Cortex of kidney (tissue), 1 donor: Measurements from ENCODE around the gene DIO2.

ENCODE experiments used
- DNase-seq: peaks from one replicate; lab custom pipeline; 2025; lab: John Stamatoyannopoulos, UW

The DIO2 gene

DNA sequence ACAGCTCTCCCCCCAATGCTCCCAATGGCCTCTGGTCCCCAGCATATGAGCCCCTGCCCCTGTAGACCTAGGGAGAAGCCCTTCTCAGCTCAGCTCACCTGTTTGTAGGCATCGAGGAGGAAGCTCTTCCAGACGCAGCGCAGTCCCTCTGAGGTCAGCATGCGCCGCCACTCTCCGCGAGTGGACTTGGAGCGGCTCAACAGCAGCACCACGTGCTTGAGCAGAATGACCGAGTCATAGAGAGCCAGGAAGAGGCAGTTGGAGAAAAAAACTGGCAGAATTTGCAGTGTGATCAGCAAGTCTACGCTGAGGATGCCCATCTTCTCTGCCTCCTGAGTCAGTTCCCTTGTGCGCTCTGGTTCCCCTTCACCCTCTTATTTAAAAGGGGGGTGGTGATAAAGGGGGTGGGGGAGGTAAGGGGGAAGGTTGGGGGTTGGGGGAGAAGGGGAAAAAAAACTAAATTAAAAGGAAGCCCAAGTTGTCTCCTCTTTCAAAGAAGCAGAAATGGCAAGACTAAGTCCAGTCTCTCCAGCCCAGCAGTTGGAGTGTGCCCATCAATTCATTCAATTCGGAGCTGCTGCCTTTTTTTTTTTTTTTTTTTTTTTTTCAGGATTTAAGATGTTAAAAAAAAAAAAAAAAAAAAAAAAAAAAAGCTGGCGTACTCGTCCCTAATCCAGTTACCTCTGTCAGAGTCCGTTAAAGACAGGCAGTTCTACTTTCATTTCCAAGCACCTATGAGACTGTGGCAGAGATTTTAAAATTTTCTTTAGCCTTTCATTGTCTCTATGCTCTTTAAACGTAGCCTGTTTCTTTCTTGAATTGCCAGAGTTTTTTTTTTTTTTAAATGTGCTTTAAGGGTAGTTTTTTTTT, at the start of gene DIO2:
DIO2 (minus strand) TSS at position 352 of the 870 bp plus-strand sequence; CDS start at position 320, 32 bp downstream.
- DNase-seq = no peak

DNA sequence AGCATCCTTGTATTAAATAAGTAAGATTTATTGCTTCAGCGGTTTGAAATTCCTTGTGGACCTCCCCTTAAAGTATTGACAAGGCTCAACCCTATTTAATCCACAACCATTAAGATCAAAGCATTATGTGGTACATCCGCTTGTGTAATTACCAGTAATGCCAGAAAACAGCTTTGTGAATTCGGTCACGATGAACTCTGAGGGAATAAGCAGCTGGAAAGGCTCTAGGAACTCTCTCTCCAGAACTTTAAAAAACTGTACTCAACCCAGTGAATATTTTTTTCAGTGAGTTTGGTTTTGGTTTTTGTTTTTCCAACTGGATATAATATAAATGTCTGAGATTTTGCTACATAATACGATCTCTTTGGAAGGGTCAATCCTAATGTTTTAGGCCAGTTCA, 49.3 kb upstream of the DIO2 start:
- no peak for DNase-seq

DNA sequence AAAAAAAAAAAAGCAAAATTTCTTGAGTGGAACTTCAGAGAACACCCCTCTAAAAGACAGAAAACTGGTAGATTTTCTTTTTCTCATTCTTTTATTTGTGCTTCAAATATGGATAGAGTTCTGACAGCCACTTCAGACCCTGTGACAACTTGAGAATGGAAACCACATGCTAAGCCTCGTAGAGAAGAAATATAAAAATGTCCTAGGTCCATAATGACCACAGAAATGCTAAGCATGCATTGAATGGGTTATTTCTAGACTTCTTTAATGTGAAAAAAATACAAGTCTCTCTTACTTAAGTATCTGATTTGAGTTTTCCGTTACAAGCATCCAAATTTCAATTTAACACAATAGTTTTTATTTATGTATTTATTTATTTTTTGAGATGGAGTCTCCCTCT, 28.3 kb upstream of the DIO2 start:
- no peak for DNase-seq

DNA sequence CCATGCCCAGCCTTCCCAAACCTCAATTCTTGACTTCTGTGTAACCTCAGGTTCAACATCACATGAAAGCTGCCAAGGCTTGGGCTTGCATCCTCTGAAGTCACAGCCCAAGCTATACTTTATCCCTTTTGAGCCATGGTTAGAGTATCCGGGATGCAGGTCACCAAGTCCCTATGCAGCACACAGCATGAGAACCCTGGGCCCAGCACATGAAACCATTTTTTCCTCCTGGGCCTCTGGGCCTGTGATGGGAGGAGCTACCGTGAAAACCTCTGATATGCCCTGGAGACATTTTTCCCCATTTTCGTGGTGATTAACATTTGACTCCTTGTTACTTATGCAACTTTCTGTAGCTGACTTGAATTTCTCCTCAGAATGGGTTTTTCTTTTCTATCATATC, 25.8 kb upstream of the DIO2 start:
- DNase-seq = no peak

DNA sequence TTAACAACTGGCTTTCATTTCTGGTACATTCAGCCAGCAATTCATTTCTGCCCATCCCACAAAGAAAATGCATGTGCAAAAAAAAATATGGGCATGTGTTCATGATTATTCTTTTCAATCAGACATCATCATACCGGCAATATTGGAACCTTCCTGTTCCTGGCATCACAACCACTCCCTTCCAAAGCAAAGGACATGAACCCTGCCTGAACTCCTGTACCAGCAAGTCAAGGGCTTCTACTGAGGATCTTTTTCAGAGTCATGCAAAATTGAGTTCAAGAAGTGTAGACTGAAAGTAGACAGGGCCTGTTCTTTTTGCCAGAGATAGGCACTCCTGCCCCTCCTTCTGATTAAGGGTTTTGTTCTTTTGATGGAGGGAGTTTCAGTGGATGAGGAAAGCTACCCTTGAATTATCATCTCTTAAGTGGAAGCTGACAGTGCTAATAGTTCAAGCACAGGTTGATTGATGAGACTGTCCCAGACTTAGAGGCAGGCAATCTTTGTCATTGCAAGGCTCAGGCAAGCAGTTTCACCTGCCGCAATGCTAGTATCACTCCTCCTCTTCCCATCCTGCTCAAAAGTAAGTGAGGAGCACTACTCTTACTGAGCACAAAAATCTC, 22.3 kb upstream of the DIO2 start:
- DNase-seq = no peak

DNA sequence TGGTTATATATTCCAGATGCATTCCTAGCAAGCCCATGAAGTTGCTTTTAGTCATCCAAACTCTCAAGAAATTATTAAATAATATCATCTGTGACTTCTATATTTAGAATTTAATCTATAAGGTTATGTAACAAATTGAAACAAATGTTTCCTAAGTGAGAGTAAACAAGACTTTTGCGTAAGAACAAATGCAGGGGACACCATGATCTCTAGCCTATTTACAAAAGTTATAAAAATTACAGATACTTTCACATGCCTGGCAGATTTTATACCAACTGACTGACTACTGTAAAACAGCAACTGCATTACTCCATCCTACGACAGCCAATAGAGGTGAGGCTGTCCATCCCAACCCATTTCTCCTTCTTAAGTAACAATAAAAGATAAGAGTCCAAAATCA, 20.4 kb upstream of the DIO2 start:
- DNase-seq = no peak

DNA sequence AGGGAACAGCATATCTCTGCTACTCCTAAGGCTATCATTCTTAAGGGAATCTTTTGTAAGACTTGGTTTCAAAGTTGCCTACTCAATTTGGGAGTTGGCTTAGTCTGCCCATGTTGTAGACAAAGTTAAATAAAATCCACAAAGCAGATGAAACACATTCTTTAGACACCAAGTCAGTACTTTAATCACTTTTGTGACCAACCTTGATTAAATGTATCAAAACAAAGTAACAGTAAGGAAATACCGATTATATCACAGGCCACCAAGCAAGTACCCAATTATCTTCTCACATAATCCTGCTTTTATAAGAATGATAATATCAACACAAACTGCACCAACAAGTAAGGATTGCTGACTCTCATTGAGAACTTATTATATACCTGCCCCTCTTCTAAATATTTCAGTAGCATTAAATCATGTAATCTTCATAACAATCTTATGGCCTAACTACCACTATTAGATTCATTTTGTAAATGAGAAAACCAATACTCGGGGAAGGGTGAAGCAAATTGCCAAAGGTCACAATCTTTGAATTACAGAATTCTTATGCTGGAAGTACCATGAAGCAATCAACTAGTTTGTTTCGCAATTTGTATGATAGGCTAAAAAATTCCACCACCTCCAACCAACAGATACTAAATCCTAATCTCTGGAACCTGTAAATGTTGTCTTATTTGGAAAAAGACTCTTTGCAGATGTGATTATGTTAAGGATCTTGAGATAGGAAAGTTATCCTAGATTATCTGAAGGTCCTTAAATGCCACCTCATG, 12.6 kb upstream of the DIO2 start:
- DNase-seq = no peak

DNA sequence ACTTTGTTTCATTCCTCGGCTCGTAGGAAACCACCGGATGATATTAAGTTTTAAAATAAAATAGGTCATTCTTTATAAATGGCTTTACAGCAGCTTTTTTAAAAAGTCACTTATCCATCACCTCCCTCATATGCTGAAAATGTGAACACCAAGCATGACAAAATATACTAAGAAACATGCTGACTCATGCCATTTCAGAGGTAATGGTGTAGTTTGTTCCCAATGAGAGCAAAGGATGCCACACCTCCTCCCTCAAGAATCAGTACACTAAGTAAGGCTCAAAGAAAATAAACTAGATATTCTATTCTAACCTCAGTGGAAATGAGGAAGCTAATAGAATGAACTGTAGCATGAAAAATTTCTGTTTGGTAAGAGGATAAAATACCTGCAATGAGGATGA, 5.5 kb upstream of the DIO2 start:
- DNase-seq = no peak

DNA sequence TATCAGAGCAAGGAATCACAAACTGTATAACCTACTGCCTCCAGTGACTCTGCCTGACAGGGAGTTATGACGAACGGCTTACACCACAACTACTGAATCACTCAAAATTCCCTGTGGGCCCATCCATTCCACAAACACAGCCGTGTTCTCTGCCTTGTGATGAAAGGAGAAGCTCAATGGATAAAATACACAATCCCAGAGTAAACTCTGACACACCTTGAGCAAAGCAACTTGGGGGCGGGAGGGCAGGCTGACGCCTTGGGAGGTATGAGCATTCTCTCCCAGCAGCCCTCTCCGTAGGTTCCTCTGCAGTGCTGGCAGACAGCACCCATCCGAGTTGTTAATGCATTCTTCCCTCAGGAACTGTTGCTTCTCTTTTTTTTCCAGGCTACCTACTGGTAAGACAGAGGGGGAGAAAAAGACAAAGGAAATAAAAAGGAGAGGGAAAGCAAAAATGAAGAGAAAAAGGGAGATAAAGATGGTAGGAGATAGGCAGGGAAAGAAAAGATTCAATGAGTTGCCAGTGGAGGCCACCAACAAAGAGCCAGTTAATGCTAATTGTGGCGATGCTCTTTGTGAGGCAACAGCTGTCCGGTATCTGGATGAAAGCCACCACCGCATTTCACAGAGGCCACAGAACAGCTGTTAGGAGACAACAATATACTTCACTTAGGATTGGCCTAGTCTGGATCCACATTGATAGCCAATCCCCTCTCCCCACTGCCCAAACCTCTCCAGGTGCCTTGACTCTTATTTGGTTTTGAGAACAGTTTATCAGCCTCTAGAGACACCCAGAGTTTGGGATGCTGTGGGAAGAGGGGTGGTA, 4.7 kb upstream of the DIO2 start:
- no peak for DNase-seq

DNA sequence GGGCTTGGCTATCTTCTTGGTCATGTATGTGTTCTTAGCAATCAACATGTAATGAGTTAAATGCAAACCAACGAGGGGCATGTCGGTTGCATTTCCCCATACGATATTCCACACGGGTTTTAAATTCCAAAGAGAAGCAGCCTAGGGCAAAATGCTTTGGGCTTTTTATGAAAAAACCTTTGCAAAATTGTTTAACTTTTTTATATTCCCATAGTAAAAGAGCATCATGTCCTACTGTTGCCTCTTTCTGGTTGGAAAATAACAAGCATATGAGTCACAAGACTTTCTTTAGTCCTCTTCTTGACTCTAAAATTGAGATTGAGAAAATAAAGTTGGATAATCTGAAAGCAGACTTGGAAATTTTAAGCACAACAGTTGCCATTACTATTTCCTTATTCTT, 3.8 kb upstream of the DIO2 start:
- no peak for DNase-seq

DNA sequence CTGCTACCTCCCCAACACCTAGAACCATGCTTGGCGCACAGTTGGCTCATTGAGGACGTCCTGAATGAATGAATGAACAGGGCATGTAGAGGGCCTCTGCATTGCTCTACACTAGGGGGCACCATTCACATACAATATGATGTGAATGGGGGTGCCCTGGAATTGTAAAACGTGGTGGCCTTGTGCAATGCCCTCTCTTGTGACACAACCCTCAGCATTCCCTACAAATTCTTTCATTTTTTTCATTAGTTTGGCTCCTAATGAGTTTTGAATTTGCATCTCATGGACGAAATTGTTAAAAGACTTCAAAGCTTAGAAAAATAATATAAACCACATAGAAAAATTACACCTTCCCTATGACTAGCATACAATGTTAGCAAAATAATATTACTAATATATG, 2.3 kb upstream of the DIO2 start:
- DNase-seq = no peak

DNA sequence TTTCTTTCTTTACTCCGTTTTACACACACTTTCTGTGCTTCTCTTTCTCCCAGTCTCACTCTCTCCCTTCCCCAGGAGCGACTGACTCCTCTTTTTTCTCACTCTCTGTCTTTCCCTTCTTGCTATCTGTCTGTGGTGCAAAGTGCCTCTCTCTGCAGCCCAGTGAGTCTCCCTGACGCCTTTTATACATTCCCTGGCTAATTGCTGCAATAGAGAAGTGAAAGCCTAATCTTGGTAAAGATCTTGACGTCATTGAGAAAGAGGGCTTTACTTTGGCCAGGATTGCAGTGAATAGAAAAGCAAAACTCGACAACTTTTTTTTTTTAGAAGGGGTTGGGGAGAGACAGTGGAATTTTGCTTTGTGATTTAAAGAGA, 706 bp upstream of the DIO2 start:
- no peak for DNase-seq

DNA sequence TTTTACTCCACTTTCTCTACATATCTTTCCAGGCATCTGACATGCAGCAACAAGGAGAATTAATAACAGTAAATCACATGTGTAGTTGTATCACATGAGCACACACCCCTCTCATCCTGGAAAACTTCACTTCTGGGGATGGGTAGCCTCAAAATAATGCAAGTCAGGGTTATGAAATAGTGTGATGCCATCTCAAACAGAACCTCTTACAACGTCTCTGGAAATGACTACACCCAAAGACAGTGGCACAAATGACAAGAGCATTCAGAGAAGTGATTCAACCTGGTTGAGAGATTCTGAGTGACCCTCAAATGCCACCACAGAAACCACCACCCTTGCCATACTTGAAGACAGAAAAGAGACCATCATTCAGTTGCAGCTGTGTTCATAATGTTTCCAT, 2.8 kb downstream of the DIO2 start:
- DNase-seq = no peak

DNA sequence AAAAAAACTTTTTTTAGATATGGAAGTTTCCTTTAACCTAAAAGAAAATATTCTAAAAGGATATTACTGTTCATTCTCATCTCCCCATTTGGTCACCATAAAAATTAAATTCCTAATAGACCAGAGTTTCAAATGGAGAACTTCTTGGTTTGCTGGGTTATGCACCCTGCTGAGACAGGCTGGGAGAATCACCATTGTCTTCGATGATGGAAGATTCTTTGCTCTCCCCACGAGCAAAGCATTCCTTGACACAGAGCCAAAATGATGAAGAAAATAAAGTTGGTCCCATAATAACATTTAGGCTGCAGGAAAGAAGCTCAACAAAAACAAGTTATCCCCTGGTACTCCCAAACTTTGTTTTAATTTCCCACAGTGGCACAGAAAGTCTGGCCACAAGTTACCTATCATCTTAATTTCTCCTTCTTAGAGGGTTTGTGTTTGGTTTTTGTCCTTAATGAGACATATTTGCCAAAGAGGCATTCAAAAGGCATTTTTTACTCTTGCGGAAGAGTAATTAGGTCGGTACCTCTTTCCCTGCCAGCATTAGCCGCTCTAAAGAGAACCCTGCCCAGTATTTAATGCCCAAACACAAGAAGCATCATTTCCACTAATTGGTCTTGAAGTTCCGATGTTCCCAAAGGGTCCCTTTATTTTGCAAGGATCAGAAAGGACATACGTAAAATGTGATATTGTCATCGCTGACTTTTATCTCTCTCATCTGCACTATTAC, 4.8 kb downstream of the DIO2 start:
- no peak for DNase-seq

DNA sequence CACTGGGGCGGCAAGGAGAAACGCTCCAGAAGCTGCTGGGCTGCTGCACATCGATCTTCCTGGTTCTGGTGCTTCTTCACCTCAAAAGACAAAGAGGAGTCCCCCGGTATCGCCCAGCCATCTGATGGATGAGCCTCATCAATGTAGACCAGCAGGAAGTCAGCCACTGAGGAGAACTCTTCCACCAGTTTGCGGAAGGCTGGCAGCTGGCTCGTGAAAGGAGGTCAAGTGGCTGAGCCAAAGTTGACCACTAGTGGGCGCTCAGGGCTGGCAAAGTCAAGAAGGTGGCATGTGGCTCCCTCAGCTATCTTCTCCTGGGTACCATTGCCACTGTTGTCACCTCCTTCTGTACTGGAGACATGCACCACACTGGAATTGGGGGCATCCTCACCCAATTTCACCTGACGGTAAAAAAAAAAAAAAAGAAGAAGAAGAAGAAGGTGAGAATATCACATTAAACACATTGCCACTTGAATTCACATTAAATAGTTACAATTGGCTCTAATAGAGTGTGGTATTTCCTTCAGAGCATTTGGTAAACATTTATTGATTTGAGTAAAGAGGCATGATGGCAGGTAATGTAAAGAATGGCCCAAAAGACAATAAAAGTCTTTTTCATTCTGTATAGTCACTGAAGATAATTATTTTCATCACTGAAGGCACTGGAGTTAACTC, 8.3 kb downstream of the DIO2 start:
- DNase-seq = no peak

DNA sequence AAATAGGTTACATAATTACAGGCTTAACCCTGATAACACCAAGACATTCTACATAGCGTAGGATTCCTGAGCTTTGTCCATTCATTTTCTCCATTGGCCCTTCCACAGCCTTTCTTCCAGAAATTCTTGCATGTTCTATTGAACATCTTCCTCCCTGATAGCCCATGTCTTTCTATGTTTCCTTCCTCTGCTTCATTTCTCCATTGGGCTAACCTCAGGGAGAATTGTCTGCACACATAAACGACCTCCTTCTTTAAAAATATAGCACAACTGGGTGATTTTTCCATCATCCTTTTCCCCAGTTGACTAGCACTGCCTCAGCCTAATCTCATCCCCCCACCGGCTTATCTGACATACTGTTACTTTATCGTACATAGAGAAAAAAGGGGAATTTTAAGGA, 11.2 kb downstream of the DIO2 start:
- no peak for DNase-seq

DNA sequence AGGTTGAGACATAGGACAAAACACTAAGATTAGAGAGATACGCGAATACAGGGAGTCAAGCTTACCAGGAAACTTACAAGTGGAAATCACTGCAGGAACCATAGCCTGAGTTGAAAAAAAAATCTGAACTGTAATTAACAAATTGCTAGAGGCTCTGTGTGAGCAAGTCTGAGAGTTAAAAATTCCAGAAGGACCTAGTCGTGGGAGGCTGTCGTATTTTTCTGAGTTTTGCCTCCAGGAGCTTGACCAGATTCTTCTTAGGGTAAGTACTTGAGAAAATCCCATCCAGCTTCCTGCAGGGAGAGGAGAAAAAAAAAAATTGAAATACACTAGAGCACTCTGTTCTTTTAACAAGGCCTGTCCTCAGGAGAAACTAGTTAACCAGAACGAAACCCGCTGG, 22.7 kb downstream of the DIO2 start:
- no peak for DNase-seq

DNA sequence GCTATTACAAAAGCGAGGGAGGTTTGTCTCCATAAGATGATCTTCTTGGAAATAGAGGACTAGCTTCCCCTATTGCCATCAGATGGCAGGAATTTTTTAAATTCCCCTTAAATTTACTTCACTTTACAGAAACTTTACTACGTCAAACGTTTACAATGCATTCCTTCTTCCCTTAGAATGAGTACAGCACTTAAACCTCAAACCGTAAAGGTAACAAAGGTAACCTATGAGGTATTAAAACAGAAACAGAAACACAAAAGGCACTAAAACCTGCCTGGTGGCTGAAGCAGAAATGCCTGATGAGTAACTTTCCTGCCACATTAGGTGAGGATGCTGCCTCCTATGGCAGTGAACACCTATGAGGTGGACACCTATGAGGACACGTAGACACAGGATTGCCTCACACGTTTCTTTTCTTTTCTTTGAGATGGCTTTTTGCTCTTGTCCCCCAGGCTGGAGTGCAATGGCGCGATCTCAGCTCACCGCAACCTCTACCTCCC, 25.0 kb downstream of the DIO2 start:
- DNase-seq = no peak

DNA sequence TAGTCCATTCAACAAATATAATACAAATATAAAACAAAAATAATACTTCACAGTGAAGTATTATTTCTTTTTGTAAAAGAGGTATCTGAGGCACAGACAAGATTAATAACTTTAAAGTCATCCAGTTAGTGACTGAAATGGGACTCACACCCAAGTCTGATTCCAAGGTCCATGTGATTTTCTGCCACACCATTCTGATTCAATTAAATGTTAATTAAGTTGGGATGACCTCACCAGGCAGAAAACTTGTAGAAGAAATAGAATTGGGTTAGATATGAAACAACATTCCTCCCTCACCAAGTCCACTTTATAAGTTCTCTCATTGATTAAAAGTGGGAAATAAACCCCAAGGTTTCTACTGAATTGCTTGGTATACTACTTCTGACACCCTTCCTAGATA, 34.4 kb downstream of the DIO2 start:
- DNase-seq = no peak

DNA sequence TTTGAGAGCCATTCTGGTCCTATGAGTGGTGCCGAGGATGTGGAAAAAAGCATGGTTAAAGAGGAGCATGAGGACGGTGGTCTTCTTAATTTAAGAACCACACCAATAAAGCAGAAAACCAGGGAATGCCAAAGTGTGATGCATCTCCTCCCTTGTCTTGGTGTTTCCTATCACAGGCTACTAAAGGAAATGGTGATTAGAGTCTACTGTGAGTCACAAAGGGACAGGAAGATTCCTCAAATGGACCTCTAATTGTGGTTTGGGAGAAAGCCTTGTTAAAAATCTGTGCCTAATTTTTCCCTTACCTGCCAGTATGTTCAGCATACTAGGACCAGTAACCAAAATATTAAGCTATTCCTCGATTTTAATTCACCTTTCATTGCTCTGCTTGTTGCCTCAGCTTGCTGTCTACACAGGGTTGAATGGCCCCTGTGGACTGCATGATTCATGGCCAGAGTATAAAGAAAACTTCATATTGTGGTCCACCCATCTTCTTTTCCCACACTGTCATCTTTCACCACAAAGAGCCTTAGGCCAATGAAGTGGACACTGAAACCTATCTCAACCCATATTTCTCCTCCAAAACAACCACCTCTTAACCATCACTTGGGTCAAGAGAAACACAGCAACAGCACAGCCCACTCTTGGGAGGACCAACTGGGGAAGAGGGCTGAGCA, 38.8 kb downstream of the DIO2 start:
- no peak for DNase-seq
